Measurements from ENCODE around the gene ZNF853. TPM values are rescaled to one million over a fixed set of nuclear protein-coding genes. Genes with fewer than 3 reads are reported as not detected.

Gene ZNF853
- total RNA-seq, 1 experiment from 2014 or later = 12.3 TPM

GRCh38 chr7:6647541-6647940 is 32.1 kb downstream of the ZNF853 start:
- H3K27ac Mint-ChIP-seq (ENCODE audit: unreplicated experiment) = no peak overlapping the region
- no TSS peak for BruUV-seq (replicated peaks)

DNA sequence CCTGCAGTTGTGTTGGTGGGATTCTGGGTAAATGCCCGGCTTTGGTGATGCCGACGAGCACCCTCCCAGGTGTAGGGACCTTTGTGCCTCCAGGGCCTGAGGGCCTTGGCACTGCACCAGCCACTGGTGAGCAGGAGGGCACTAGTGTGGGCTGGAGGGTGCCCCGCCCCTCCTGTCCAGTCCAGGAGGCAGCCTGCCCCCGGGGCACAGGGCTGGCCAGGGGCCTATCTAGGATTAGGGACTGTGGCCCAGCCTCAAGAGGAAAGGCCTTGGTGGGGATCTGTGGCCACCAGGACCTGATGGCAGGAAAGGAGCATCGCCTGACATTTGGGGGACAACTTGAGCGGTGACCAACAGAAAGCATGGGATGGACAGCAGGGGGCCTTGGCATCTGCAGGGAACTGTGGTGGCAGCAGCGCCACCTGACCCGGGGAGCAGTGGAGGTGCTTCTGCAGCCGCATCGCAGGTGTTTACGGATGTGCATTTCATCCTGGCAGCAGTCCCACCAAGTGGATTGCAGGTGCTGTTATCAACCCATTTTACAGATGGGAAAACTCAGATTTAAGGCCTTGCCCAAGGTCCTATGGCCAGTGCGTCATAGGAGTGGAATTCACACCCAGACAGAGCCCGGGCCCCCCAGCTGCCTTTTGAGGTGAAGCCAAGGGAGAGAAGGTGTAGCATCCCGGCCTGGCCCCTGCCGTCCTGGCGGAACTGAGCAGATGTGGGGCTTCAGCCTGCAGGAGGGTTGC is 32.8 kb downstream of the ZNF853 start:
- Histone ChIP-seq H3K27me3 (replicated peaks; ENCODE audit: control insufficient read depth, insufficient read depth, low read length) (no peaks in the 10 kb centered on the region), H3K36me3 (ENCODE audit: control insufficient read depth, insufficient read depth, low read length) (peaks cover 11% of the 10 kb centered on the region), H3K4me3 (ENCODE audit: low read depth, low read length) (no peak overlapping the region), H3K9me3 (no peaks in the 10 kb centered on the region), H3K4me1 (no peaks in the 10 kb centered on the region)
- Mint-ChIP-seq H3K36me3 (ENCODE audit: insufficient read depth, unreplicated experiment) (peaks cover 52% of the 10 kb centered on the region), H3K4me3 (ENCODE audit: unreplicated experiment) (no peak overlapping the region), H3K27me3 (ENCODE audit: insufficient read depth, unreplicated experiment) (no peaks in the 10 kb centered on the region), H3K27ac (ENCODE audit: unreplicated experiment) (no peak overlapping the region), H3K9me3 (ENCODE audit: unreplicated experiment) (no peaks in the 10 kb centered on the region), H3K4me1 (ENCODE audit: low read depth, unreplicated experiment) (no peaks in the 10 kb centered on the region)
- BruUV-seq (replicated peaks) = no TSS peak
- TF ChIP-seq CTCF (IDR thresholded peaks at IDR 0.05; ENCODE audit: insufficient read depth in 1 of 2, low read depth in 1 of 2, low read length in 1 of 2, severe bottlenecking in 1 of 2, unreplicated experiment in 1 of 2) = no peak
- ChIA-PET POLR2A (no interaction called here), CTCF (no interaction called here)
- no peak for DNase-seq
- intact Hi-C loops (cut with micrococcal nuclease; ENCODE audit: unreplicated experiment) = no loop called here

More at GRCh38 chr7:6647541-6647940, 32.1 kb downstream of the ZNF853 start:
- intact Hi-C loops (cut with micrococcal nuclease; ENCODE audit: unreplicated experiment) = no loop called here
- no peaks in the 10 kb centered on the region for H3K9me3 ChIP-seq
- CTCF ChIA-PET = no interaction called here
- Mint-ChIP-seq H3K27me3 (ENCODE audit: insufficient read depth, unreplicated experiment) (no peaks in the 10 kb centered on the region), H3K4me3 (ENCODE audit: unreplicated experiment) (no peak overlapping the region), H3K9me3 (ENCODE audit: unreplicated experiment) (no peaks in the 10 kb centered on the region), H3K36me3 (ENCODE audit: insufficient read depth, unreplicated experiment) (peaks cover 48% of the 10 kb centered on the region), H3K4me1 (ENCODE audit: low read depth, unreplicated experiment) (no peaks in the 10 kb centered on the region)
- H3K4me1 ChIP-seq = no peaks in the 10 kb centered on the region
- no peaks in the 10 kb centered on the region for H3K27me3 ChIP-seq (replicated peaks; ENCODE audit: control insufficient read depth, insufficient read depth, low read length)
- no peak for DNase-seq
- H3K4me3 ChIP-seq (ENCODE audit: low read depth, low read length) = no peak overlapping the region
- no peak for TF ChIP-seq CTCF (IDR thresholded peaks at IDR 0.05; ENCODE audit: insufficient read depth in 1 of 2, low read depth in 1 of 2, low read length in 1 of 2, severe bottlenecking in 1 of 2, unreplicated experiment in 1 of 2)
- H3K36me3 ChIP-seq (ENCODE audit: control insufficient read depth, insufficient read depth, low read length) = peaks cover 10% of the 10 kb centered on the region
- POLR2A ChIA-PET = no interaction called here

DNA sequence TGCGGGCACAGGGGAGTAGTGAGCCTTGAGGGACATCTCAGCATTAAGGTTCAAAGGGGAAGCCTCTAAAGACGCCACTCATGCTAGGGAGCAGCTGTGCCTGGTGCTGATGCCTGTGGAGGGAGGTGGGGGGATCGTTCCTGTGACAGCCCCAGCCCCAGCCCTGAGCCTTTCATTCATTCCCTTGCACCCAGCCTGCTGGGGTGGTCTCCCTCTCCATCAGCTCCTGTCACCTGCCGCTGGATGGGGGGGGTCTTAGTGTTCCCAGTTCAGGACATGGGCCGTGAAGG is 33.4 kb downstream of the ZNF853 start:
- Mint-ChIP-seq H3K4me3 (ENCODE audit: unreplicated experiment) (no peak overlapping the region), H3K27ac (ENCODE audit: unreplicated experiment) (no peak overlapping the region), H3K4me1 (ENCODE audit: low read depth, unreplicated experiment) (no peaks in the 10 kb centered on the region), H3K27me3 (ENCODE audit: insufficient read depth, unreplicated experiment) (no peaks in the 10 kb centered on the region), H3K36me3 (ENCODE audit: insufficient read depth, unreplicated experiment) (peaks cover 52% of the 10 kb centered on the region), H3K9me3 (ENCODE audit: unreplicated experiment) (no peaks in the 10 kb centered on the region)
- Histone ChIP-seq H3K9me3 (no peaks in the 10 kb centered on the region), H3K4me3 (ENCODE audit: low read depth, low read length) (no peak overlapping the region), H3K27me3 (replicated peaks; ENCODE audit: control insufficient read depth, insufficient read depth, low read length) (no peaks in the 10 kb centered on the region), H3K4me1 (no peaks in the 10 kb centered on the region), H3K36me3 (ENCODE audit: control insufficient read depth, insufficient read depth, low read length) (peaks cover 11% of the 10 kb centered on the region)
- TF ChIP-seq CTCF (IDR thresholded peaks at IDR 0.05; ENCODE audit: insufficient read depth in 1 of 2, low read depth in 1 of 2, low read length in 1 of 2, severe bottlenecking in 1 of 2, unreplicated experiment in 1 of 2) = no peak
- intact Hi-C loops (cut with micrococcal nuclease; ENCODE audit: unreplicated experiment) = no loop called here
- no peak for DNase-seq
- BruUV-seq (replicated peaks) = no TSS peak
- ChIA-PET CTCF (no interaction called here), POLR2A (no interaction called here)

Measured in Caco-2 (cell line).